Retinal pigment epithelial cell (primary cell): ENCODE data around the gene CDK14.
"Not testable (repeated sequence)": the region's sequence is repeated elsewhere in the genome, so short reads cannot be mapped to it uniquely, and the experiment has no call there.

Experiments
- DNase-seq: peaks from one replicate; pipeline ENCODE4 v3.0.0-alpha.2; 2010; ENCODE audit warnings: low read depth
- H3K4me3 ChIP-seq: 2 replicates; pipeline ENCODE4 v1.5.1; 2011; ENCODE audit warnings: mild to moderate bottlenecking, low read length, control low read depth, moderate library complexity
- CTCF ChIP-seq: conservative IDR thresholded peaks from 2 replicates; pipeline ENCODE4 v1.5.1; 2011; ENCODE audit warnings: low read depth, low read length, control low read depth, inconsistent platforms

Gene CDK14

GRCh38 chr7:90777041-90777440, 180.9 kb downstream of the CDK14 start:
- TF ChIP-seq CTCF = no peak
- no peak overlapping the region for H3K4me3 ChIP-seq
- no peak for DNase-seq

GRCh38 chr7:90777465-90777864, 181.3 kb downstream of the CDK14 start:
- TF ChIP-seq CTCF = no peak
- no peak for DNase-seq
- H3K4me3 ChIP-seq = no peak overlapping the region

- no peak overlapping the region for H3K4me3 ChIP-seq
- no peak for TF ChIP-seq CTCF
- DNase-seq = no peak
Observed at GRCh38 chr7:90777886-90778285, 181.8 kb downstream of the CDK14 start.

GRCh38 chr7:90788052-90788451, 191.9 kb downstream of the CDK14 start:
- TF ChIP-seq CTCF = no peak
- no peak overlapping the region for H3K4me3 ChIP-seq
- no peak for DNase-seq

- DNase-seq = no peak
- H3K4me3 ChIP-seq = no peak overlapping the region
- TF ChIP-seq CTCF = no peak
Observed at GRCh38 chr7:90789736-90790306, 193.7 kb downstream of the CDK14 start.

GRCh38 chr7:90791596-90791995, 195.5 kb downstream of the CDK14 start:
- DNase-seq = no peak
- no peak for TF ChIP-seq CTCF
- no peak overlapping the region for H3K4me3 ChIP-seq

GRCh38 chr7:90792301-90792700, 196.2 kb downstream of the CDK14 start:
- no peak overlapping the region for H3K4me3 ChIP-seq
- TF ChIP-seq CTCF = no peak
- no peak for DNase-seq

- not testable (repeated sequence) for H3K4me3 ChIP-seq, DNase-seq
Observed at GRCh38 chr7:90794234-90794633, 198.1 kb downstream of the CDK14 start.
